T47D (cell line): ENCODE data around the gene WHAMM.

Experiments
- DNase-seq, 2 experiments: peaks; one replicate each; pipeline versions ENCODE4 v3.0.0 to v3.0.0-alpha.2; 2011 to 2012; ENCODE audit warnings: low read depth in 1 of 2, low spot score in 1 of 2
- JUND ChIP-seq: IDR thresholded peaks from 2 replicates; pipeline ENCODE4 v1.6.1; 2012; ENCODE audit warnings: low read depth
- in situ Hi-C: cut with HindIII; loops from 2 replicates; pipeline ENCODE4 v1.10.0; 2016; ENCODE audit warnings: low sequenced_read_pairs, low pct_unique_long_range_greater_than_20kb

WHAMM gene

GRCh38 chr15:82831894-82832600, 22.6 kb downstream of the WHAMM start:
- TF ChIP-seq JUND = no peak
- in situ Hi-C loops = no loop called here
- no peak for DNase-seq

GRCh38 chr15:82832601-82833361, 23.4 kb downstream of the WHAMM start:
- in situ Hi-C loops = no loop called here

GRCh38 chr15:82833362-82833682, 23.9 kb downstream of the WHAMM start:
- no peak for TF ChIP-seq JUND
- DNase-seq = no peak
- in situ Hi-C loops = no loop called here

More at GRCh38 chr15:82832601-82833361, 23.4 kb downstream of the WHAMM start:
- DNase-seq = no peak
- TF ChIP-seq JUND = no peak

DNA sequence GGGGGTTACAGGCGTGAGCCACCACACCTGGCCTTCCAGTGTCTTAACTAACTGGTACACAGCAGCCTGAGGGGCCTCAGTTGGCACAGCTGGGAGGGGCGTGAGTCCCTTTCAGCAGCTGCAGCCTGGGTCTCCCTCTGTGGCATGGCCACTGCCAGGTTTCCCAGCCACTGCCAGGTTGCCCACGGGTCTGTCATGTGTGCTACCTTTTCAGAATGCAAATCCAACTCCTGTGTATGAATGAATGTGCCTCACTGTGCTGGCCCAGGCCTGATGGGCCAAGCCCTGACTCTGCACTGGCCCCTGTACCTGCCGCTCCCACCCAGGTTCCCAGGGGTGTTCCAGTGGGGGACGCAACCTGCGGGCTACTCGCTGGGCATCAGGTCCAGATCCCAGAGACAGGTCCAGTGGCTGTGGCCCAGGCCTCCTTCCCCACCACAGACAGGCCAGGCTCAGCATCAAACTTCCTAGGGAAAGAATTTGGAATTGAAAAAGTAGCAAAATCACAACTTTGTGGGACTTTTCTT, 26.0 kb downstream of the WHAMM start:
- TF ChIP-seq JUND = no peak
- in situ Hi-C loops = no loop called here
- no peak for DNase-seq

GRCh38 chr15:82838096-82838735, 28.8 kb downstream of the WHAMM start:
- in situ Hi-C loops = no loop called here
- DNase-seq = no peak
- TF ChIP-seq JUND = no peak

- TF ChIP-seq JUND = no peak
- in situ Hi-C loops = no loop called here
- DNase-seq = no peak
These were observed 29.7 kb downstream of the WHAMM start for GRCh38 chr15:82839136-82839535.

DNA sequence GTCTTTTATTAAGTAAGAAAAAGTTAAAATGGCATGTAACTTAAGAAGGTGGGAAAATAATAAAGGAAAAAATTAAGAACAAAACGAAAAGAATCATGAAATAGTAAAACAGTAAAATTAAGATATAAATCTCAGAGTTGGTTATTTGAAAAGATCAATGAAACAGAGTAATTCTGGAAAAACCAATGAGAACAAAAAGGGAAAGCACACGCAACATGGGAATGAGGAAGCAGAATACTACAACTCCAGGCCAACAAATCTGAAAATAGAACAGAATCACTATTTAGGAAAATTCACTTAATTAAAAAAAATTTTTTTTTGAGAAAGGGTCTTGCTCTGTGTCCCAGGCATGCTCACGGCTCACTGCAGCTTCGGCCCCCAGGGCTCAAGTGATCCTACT, 30.7 kb downstream of the WHAMM start:
- DNase-seq = no peak
- in situ Hi-C loops = no loop called here
- TF ChIP-seq JUND = no peak

DNA sequence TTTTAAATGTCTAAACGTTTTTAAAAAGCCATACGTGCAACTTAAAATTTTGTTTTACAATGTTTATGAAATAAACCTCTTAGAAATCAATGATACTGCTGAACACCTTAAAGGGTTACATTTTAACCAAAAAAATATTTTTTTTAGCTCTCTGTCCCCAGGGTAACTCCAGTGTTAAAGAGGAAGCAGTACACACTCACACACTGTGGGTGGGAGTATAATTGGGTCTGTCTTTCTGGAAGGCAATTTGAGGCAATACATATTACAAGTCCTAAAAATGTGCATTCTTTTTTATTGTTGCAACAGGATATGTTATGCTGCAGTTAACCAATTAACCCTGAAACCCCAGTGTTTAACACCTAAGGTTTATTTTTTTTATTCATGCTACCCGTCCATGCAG, 34.1 kb downstream of the WHAMM start:
- in situ Hi-C loops = no loop called here
- no peak for TF ChIP-seq JUND
- no peak for DNase-seq

DNA sequence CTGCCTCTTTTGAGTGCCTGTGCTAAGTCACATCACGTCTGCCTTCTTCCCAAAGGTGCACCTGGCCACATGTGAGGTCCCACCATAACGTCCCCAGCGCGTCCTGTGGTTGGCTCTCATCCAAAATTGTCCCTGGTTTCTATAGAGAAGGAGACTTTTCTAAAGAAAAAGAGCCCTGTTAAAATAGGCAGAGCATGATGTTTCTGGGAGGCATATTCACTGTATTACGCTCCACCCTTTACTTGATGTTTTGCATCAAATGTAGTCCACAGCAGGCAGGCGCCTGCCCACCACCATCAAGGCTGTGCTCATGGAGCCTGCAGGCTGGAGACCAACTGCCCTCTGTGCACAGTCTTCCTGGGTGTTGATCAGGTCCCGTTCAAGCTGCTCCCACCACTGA, 36.3 kb downstream of the WHAMM start:
- in situ Hi-C loops = no loop called here
- TF ChIP-seq JUND = no peak
- DNase-seq = no peak

DNA sequence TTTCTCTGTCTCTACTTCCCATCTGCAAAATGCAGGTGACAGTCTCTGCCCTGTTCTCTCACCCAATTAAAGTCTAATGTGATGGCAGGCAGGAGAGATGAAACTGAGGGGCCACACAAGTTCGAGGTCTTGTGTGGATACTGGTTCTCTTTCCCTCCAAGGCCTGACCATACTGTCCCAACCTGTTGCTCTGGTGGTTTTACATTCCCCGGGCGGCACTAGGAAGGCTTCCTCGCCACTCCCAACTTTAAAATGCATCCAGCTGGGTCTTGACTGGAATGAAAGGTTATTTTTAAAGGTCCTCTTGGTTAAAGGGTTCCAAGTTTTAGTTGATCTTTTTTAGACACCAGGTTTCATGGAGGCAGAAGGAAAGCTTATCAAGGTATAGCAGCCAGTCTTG, 37.2 kb downstream of the WHAMM start:
- DNase-seq = peak in 1 of 2 experiments; percentile 37
- in situ Hi-C loops = no loop called here
- no peak for TF ChIP-seq JUND

GRCh38 chr15:82847703-82848102, 38.3 kb downstream of the WHAMM start:
- no peak for TF ChIP-seq JUND
- in situ Hi-C loops = no loop called here
- no peak for DNase-seq

DNA sequence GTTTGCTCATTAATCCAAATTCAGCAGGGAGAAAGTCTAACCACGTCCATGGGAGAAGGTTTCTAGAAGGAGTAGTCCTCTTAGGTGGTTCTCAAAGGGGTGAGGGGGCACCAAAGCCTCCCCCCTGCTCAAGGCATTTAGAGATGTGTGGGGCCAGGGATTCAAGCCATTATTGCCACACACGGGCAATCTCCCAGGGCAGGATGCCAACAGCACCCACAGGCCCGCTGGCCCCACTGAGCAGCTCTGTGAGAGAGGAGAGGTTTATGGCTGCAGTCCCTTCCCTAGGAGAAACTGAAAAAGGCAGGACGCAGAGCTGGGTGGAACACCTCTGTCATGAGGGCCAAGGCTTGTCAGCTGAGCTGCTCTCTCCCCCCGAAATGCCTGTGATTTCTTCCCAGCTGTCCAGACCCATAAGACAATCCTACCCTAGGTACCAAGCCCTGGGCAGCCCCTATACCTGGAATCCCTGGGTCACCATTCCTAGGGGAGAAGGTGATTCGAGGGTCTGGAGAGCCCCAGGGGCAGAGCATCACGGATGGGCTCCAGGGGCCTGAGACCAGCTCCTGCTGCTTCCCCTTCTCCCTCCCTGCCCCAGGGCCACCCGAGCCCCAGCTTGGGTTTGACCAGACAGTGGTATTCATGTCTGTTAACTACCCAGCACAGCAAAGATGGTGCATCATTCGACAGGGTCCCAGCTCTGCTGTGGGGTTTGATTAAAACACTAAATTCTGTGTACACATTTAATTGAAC, 39.0 kb downstream of the WHAMM start:
- in situ Hi-C loops = no loop called here
- TF ChIP-seq JUND = no peak

More for the DNA sequence above, 39.0 kb downstream of the WHAMM start:
- no peak for DNase-seq
